Caki2 (cell line): ENCODE data around the gene CAMK4. TPM values are rescaled to one million over a fixed set of nuclear protein-coding genes. Genes with fewer than 3 reads are reported as not detected.
"Not testable (repeated sequence)": the region's sequence is repeated elsewhere in the genome, so short reads cannot be mapped to it uniquely, and the experiment has no call there.

ENCODE experiments used
- DNase-seq: peaks from one replicate; pipeline ENCODE4 v3.0.0-alpha.2; 2015; ENCODE audit warnings: low read depth
- in situ Hi-C: cut with HindIII; loops from 2 replicates; pipeline ENCODE4 v1.10.0; 2016; ENCODE audit warnings: low sequenced_read_pairs, low pct_unique_long_range_greater_than_20kb, mixed read lengths
- total RNA-seq: library from RNA; depleted of rRNA; stranded (reverse); fragments of >200 nt; shearing (Covaris generic); gene quantifications from 2 replicates; pipeline ENCODE4 v1.2.3, GENCODE V29; 2014; ENCODE audit warnings: low replicate concordance

The CAMK4 gene
- total RNA-seq, 1 experiment from 2014 or later = 2.7 TPM

- no peak for DNase-seq
- in situ Hi-C loops = no loop called here
Measured at GRCh38 chr5:111348661-111349329, 124.6 kb downstream of the CAMK4 start.

- in situ Hi-C loops = no loop called here
- DNase-seq = no peak
Measured at GRCh38 chr5:111349429-111349828, 125.2 kb downstream of the CAMK4 start.

DNA sequence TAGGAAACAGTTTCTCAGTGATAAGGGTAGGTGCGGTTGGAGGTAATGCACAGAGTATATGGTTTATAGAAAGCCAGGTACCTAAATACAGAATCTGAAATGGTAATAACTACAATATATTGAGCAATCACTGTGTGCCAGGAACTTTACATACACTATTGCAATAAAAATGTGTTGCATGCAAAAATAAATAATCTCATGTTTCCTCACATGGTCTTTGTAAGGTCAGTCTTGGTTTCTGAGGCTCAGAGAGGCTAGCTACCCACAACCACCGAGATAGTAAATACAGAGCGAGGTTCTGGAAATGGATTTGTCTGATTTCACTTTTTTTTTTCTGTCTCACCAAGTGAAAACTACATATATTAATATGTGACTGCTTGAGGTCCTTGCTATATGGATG is 128.9 kb downstream of the CAMK4 start:
- DNase-seq = no peak
- in situ Hi-C loops = no loop called here

- in situ Hi-C loops = not testable (repeated sequence)
Measured at GRCh38 chr5:111358726-111359125, 134.5 kb downstream of the CAMK4 start.

DNA sequence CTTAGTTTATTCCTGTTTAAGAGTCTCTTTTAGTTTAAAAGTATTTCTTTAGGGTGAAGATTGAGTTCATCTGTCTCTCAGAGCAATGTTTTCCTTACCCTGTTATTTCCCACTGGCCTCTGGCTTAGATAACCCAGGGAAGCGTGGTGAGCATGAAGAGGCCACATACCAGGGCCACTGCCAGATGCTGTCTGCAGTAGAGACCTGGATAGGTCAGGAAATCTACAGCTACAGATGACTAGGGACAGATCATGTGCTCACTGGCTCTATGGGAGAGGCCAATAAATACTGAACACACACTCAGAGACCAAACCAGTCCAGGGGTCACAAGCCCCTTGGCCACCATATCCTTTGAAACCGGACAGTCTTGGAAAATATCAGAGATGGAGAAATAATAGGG is 136.0 kb downstream of the CAMK4 start:
- in situ Hi-C loops = no loop called here
- DNase-seq = no peak

More at GRCh38 chr5:111358726-111359125, 134.5 kb downstream of the CAMK4 start:
- DNase-seq = not testable (repeated sequence)

- in situ Hi-C loops = no loop called here
- DNase-seq = no peak
Measured at GRCh38 chr5:111364992-111365391, 140.8 kb downstream of the CAMK4 start.

GRCh38 chr5:111366388-111366787 is 142.2 kb downstream of the CAMK4 start:
- in situ Hi-C loops = no loop called here
- DNase-seq = no peak

DNA sequence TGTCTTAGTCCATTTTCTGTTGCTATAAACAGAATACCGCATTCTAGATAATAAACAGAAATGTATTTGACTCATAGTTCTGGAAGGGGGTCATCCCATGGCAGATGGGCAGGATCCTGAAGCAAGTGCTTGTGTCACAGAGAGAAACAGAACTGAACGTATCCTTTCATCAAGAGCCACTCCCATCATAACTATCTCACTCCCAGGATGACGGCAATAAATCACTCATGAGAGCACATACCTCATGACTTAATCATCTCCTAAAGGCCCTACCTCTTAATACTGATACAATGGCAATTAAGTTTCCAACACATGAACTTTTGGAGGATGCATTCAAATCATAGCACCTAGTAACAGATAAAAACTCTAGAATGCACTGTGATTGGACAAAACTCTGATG is 142.9 kb downstream of the CAMK4 start:
- DNase-seq = peak; percentile 77
- in situ Hi-C loops = no loop called here

DNA sequence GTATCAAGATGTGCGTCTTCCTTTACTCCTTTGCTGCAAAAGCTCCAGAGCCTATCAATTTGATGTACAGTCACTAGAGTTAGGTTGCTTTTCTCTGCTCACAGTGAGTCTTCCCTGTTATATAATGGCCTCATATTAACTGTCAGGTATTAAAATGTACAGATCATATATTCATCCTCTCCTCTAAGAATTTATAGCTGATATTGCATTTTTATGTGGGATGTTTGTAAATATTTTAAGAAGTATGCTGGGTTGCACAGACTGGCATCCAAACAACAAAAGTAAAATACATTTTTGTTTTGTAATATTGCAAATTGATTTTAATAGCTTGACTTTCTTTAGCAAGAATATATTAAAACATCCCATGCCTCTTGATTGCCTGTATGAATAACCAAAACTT is 148.6 kb downstream of the CAMK4 start:
- in situ Hi-C loops = no loop called here
- no peak for DNase-seq

GRCh38 chr5:111374380-111374779 is 150.2 kb downstream of the CAMK4 start:
- in situ Hi-C loops = no loop called here
- DNase-seq = no peak

- in situ Hi-C loops = no loop called here
Measured at GRCh38 chr5:111375645-111376044, 151.5 kb downstream of the CAMK4 start.

DNA sequence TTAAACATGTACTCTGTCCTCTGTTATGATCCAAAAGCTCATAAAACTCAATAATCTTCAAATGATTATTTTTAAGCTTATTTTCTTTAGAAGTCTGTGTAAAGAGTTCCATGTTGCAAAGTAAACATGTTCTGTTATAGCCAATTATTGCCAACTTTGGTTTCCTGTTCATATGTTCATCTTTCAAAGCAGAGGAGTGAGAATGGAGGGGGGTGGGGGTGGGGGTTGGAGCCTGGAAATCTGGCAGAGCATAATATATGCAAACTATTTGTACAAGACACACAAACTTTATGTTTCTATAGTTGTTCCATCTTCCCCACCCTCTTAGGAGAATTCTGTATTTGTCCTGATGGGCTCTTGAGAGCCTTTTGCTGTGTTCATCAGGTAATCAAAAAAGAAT is 153.1 kb downstream of the CAMK4 start:
- no peak for DNase-seq
- in situ Hi-C loops = no loop called here

More at GRCh38 chr5:111375645-111376044, 151.5 kb downstream of the CAMK4 start:
- no peak for DNase-seq

- in situ Hi-C loops = no loop called here
- no peak for DNase-seq
Measured at GRCh38 chr5:111379391-111379816, 155.2 kb downstream of the CAMK4 start.

DNA sequence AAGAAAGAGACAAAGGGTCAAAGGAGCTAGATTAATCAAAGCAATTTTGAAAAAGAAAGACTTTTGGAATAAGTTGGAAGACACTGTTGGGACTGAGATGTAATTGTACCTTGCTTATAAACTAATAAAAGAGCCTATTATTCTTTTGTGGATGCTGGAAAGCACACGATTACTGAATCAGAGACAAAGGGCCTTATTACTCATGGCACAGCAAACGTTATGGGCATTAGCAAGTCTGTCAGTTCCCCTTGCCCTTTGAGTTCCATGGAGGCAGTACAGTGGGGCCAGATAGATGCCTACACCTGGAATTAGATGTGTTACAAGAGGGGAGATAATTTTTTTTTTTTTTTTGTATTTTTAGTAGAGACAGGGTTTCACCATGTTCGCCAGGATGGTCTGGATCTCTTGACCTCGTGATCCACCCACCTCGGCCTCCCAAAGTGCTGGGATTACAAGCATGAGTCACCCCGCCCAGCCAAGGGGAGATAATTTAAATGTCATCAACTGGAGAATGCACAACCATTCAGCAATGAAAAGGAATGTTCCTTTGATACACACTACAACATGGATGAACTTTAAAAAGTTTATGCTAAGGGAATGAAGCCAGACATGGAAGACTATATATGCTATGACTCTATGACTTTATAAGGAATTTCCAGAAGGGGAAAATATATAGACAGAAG is 159.2 kb downstream of the CAMK4 start:
- DNase-seq = no peak

DNA sequence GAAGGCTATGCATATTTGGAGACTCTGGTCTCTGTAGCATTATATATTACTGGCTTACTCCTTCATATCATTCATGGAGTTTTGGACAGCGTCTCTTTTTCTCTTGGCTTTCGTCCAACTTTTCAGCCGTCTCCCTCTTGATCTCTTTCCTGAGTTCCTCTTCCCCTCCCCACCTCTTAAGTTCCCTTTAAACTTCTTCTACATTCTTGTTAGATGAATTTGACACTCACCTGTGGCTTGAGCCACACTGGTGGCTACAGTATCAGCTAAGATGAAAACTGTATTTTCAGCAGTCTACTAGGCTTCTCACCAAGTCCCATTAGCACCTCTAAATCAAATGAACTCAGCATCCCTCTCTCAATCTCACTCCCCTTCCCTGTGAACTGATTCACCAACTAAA is 160.0 kb downstream of the CAMK4 start:
- DNase-seq = no peak
- in situ Hi-C loops = no loop called here

More for the DNA sequence above, 159.2 kb downstream of the CAMK4 start:
- in situ Hi-C loops = no loop called here

DNA sequence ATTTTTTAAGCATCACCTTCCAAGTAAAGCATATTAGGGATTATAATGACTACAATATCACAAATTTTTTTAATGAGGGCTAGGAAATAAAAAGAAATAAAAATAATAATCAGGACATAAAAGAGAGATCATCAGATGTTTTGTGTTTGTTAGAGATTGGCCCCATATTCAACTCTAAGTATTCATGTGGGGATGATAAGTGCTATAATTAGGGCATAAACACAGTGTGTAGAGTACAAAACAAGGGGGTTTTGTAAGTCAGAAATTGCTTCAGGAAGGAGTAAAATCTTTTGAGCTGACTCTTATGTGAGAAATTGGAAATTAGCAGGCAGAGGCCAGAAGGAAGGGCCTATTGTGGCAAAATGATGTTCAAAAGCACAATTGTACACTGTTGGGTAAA is 160.9 kb downstream of the CAMK4 start:
- in situ Hi-C loops = no loop called here
- DNase-seq = no peak

GRCh38 chr5:111385970-111386831 is 162.0 kb downstream of the CAMK4 start:
- no peak for DNase-seq
- in situ Hi-C loops = no loop called here

- in situ Hi-C loops = no loop called here
- DNase-seq = no peak
Measured at GRCh38 chr5:111386832-111387162, 162.6 kb downstream of the CAMK4 start.

- in situ Hi-C loops = no loop called here
- no peak for DNase-seq
Measured at GRCh38 chr5:111387361-111387760, 163.2 kb downstream of the CAMK4 start.
